Activated CD8-positive, alpha-beta memory T cell treated with anti-CD3 and anti-CD28 coated beads for 1 hour (primary cell): ENCODE measurements around the gene KRTAP12-2.
A peak's percentile ranks its signal among the peaks of the same experiment; 100 is the strongest.
"Not testable (repeated sequence)": the region's sequence is repeated elsewhere in the genome, so short reads cannot be mapped to it uniquely, and the experiment has no call there.

Experiments used
- DNase-seq, 2 donors: peaks; one replicate each; pipeline ENCODE4 v3.0.0-alpha.2; 2020; ENCODE audit warnings: low read depth in 1 of 2; ENCODE audit errors: extremely low read depth in 1 of 2

Gene KRTAP12-2

DNA sequence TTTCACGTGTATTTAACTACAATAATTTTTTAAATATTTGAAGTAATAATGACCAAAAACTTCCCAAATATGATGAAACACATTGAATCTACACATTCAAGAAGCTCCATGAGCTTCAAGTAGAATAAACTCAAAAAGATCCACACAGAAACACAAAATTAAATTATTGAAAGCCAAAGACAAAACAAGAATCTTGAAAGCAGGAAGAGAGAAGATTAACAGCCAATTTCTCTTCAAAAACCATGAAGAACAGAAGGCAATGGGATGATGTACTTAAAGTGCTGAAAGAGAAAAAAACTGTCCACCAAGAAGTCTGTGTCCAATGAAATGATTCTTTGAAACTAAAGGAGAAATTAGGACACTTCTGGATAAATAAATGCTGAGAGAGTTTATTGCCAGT lies 34.7 kb downstream of the KRTAP12-2 start:
- no peak for DNase-seq

DNA sequence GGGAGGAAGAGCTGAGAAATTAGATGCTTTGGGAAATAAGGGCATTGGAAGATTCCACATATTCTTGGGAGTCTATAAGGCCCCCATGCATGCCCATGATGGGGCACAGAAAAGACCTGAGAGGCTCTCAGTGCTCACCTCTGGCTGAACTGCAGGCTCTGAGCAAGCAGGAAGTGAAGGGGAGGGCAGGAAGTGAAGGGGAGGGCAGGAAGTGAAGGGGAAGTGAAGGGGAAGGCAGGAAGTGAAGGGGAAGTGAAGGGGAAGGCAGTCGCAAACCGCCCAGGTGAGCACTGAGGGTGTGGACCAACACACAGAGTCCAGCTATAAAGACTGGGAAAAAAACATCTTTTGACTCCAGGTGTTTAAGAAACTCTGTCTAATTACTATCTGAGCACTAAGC lies 36.3 kb downstream of the KRTAP12-2 start:
- DNase-seq, result no peak

DNA sequence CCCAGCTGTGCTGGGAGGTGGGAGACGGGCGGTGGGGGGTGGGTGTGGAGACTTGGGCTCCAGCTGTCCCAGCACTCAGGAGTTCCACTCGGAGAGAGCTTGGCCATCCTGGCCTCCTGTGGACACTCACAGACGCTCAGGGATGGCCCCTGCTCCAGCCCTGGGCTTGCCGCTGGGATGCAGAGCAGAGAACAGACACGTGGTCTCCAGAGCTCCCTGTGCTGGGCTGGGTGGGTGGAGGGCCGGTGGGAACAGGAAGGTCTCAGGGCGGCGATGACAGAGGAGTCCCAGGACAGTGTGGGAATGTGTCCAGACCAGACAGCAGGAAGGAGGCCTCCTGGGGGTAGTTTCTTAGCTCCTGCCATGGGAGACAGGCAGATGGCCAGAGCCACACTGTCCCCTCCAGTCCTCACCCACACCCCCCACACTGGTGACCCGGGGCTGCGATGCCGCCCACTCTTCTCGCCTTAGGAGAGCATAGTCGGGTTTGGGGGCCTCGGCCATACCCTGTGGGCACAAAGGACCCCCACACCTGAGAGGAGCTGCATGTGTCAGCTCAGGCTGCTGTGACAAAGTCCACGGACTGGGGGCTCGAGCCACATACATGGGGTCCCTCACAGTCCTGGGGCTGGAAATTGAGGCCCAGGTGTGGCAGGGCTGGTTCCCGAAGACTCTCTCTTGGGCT lies 37.9 kb downstream of the KRTAP12-2 start:
- DNase-seq, result no peak

DNA sequence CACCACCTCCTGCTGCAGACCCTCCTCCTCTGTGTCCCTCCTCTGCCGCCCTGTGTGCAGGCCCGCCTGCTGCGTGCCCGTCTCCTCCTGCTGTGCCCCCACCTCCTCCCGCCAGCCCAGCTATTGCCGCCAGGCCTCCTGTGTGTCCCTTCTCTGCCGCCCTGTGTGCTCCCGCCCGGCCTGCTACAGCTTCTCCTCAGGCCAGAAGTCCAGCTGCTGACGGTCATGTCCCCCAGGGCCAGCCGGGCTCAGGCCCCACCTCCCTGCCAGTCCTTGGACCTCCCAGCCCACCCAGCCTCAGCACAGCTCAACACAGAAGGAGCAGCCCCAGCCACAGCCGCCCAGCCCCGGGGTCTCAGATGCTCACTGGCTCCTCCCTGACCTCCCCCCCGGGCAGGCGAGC lies 38.9 kb downstream of the KRTAP12-2 start:
- not testable (repeated sequence) for DNase-seq

DNA sequence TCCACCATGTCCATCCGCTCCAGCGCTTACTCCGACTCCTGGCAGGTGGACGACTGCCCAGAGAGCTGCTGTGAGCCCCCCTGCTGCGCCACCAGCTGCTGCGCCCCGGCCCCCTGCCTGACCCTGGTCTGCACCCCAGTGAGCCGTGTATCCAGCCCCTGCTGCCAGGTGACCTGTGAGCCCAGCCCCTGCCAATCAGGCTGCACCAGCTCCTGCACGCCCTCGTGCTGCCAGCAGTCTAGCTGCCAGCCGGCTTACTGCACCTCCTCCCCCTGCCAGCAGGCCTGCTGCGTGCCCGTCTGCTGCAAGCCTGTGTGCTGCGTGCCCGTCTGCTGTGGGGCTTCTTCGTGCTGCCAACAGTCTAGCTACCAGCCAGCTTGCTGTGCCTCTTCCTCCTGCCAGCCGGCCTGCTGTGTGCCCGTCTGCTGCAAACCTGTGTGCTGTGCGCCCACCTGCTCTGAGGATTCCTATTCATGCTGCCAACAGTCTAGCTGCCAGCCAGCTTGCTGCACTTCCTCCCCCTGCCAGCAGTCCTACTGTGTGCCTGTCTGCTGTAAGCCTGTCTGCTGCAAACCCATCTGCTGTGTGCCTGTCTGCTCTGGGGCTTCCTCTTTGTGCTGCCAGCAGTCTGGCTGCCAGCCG lies 39.4 kb downstream of the KRTAP12-2 start:
- DNase-seq, result not testable (repeated sequence)

DNA sequence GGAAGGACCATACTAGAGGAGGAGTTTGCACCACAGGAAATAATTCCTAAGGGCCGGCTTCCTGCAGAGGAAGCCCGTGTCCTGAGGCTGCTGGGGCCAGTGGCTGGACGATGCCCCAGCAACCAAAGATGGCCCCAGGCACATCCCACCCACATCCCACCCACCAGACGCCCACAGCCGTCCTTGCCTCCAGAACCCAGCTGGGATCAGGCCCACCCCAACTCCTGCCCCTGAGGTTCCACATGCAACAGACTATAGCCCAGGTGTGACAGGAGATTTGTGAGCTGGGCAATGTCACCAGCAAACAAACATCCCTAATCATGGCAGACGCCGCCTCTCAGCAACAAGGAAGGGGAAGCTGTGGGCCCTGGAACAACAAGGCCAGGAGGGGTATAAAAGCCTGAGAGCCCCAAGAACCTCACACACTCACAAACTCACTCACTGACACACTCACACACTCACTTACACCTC lies 40.0 kb downstream of the KRTAP12-2 start, which contains the start of gene KRTAP10-9:
Gene KRTAP10-9, plus strand, starts transcription at position 421 of the 471 bp plus-strand sequence. CDS start 79 bp downstream, outside the sequence.
- no peak for DNase-seq

DNA sequence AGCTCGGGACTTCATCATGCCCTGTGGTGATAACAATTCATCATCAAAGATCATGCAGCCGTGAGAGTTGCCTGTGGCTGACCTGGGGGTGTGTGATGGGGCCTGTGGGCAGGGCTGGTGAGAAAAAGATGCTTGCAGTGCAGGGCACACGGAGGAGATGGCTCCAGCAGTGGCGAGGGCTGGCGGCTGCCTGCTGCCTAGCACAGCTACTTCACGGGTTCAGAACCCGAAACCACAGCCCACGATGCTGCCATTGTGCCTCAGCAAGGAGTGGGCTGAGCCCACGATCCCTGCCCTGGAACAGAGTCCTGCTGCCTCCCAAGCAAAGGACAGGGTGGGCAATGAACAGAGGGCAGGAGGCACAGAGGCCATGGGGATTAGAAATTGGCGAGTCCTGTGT lies 40.5 kb downstream of the KRTAP12-2 start:
- no peak for DNase-seq

DNA sequence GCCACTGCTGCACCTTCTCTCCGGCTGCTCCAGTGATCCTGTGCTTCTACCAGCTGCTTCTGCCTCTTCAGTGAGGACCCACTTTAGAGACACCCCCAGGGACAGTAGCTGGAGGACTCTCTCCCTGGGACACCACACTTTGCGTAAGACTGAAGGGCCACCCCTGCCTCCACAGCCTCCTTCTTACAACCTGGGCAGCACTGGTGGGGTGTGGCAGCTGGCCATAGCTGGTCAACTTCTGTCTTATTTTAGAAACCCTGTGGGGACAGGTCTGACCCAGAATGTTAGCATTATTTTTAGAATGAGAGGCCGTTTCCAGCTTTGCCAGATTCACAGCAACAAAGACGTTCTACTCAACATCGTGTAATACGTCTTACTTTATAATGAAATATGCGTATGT lies 41.0 kb downstream of the KRTAP12-2 start:
- DNase-seq, result no peak

DNA sequence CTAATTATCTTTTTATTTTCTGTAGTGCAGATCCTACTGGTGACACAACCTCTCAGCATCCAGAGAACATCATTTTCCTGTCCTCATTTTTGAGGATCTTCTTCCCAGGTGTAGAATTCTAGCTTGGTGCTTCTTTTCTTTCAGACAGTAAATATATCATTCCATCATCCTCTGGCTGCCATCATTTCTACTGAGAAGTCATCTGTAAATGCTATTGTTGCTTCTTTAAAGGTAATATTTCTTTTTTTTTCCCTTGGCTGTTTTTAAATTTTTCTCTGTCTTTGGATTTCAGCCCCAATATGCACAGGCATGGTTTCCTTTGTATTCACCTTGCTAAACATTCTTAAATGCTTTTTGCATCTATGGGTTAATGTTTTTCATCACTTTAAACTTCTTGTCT lies 43.2 kb downstream of the KRTAP12-2 start:
- no peak for DNase-seq

DNA sequence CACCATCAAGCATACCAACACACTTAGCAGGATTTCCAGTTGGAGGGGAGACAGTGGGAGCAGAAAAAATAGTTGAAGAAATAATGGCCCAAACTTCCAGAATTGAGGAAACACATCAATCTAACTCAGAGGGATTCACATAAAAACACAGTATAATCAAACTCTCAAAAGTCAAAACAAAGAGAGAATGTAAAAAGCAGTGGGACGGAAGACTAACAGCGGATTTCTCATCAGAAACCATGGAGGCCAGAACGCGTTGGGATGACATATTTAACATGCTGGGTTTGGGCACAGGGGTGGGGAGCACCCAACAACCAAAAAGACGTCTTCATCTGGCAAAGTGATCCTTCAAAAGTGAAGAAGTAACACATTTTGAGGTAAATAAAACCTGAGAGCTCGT lies 46.8 kb downstream of the KRTAP12-2 start:
- DNase-seq, result no peak

DNA sequence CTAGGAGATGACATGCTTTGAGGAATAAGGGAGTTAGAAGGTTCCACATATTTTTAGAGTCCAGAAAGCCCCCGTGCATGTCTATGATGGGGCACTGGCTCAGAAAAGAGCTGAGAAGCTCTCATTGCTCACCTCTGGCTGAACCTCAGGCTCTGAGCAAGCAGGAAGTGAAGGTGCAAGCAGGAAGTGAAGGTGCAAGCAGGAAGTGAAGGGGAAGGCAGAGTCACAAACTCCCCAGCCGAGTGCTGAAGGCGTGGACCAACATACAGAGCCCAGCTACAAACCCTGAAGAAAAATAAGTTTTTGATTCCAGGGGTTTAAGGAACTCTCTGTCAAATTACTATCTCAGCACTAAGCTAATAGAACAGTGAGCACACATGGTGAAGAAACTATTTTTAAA lies 47.8 kb downstream of the KRTAP12-2 start:
- peak; percentile 23 to 25 for DNase-seq

DNA sequence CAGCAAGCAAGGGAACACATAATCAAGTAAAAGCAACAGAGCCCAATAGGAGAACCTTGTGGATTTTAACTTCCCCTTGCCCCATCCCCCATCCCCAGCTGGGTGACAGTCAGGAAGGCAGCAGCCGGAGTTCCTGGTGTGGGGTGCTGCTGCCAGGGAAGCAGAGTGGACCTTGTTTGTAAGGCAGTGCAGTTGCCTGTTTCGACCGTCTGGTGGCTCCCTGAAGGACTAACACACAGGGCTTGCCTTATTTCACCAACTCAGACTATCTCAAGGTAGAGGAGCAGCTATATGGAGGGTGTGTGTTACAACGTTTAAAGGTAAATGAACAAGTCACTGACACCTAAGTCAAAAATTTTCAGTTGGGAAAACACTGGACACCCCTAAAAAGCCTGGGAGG lies 48.2 kb downstream of the KRTAP12-2 start:
- no peak for DNase-seq

DNA sequence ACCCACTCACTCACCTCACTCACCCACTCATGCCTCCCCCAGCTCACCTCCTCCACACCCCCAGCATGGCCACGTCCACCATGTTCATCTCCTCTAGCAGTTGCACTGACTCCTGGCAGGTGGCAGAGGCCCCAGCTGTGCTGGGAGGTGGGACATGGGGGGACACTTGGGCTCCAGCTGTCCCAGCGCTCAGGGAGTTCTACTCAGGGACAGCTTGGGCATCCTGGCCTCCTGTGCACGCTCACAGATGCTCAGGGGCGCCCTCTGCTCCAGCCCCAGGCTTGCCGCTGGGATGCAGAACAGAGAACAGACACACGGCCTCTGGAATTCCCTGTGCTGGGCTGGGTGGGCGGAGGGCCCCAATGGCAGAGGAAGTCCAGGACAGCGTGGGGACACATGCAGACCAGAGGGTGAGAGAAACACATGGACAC lies 49.6 kb downstream of the KRTAP12-2 start:
- no peak for DNase-seq

DNA sequence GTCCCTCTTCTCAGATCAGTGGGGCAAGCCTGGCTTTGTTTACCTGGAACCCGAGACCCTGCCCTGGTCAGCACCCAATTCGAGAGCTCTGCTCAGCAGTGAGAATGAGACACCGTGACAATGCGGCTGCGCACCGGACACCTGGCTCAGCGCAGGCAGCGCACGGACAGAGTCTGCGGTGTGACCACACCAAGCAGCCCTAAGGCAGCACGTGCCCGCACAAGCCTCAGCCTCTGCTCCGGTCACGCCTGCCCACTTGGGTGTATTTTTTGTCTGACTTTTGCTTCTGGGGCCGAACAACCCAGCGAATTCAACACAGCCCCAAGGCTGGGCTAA lies 50.2 kb downstream of the KRTAP12-2 start:
- no peak for DNase-seq
